OCI-LY3 (cell line): ENCODE measurements around the gene STAT5B.

Experiments
- CTCF ChIP-seq: fragments of 200-600, 300-600 bp; sonication (generic); IDR thresholded peaks from 2 replicates; pipeline ENCODE4 v1.5.1; 2014; ENCODE audit warnings: antibody characterized with exemption, low read length, low read depth
- EZH2phosphoT487 ChIP-seq: fragments of 200-600 bp; shearing (Covaris generic); IDR thresholded peaks from 2 replicates; pipeline ENCODE4 v1.6.1; 2018; ENCODE audit warnings: antibody characterized with exemption, mixed run types, low read depth

GRCh38 chr17:42243493-42243982 is 32.7 kb downstream of the STAT5B start:
- no peak for TF ChIP-seq CTCF
- TF ChIP-seq EZH2phosphoT487, result no peak
